HG02588 (cell line): ENCODE measurements around the gene CLCN2.

Experiments
- ATAC-seq: cut with Tn5 transposase; IDR thresholded peaks from one replicate; pipeline ENCODE4 v1.9.1; 2021; ENCODE audit warnings: mild to moderate bottlenecking, moderate library complexity; ENCODE audit not compliant: unreplicated experiment

The CLCN2 gene

DNA sequence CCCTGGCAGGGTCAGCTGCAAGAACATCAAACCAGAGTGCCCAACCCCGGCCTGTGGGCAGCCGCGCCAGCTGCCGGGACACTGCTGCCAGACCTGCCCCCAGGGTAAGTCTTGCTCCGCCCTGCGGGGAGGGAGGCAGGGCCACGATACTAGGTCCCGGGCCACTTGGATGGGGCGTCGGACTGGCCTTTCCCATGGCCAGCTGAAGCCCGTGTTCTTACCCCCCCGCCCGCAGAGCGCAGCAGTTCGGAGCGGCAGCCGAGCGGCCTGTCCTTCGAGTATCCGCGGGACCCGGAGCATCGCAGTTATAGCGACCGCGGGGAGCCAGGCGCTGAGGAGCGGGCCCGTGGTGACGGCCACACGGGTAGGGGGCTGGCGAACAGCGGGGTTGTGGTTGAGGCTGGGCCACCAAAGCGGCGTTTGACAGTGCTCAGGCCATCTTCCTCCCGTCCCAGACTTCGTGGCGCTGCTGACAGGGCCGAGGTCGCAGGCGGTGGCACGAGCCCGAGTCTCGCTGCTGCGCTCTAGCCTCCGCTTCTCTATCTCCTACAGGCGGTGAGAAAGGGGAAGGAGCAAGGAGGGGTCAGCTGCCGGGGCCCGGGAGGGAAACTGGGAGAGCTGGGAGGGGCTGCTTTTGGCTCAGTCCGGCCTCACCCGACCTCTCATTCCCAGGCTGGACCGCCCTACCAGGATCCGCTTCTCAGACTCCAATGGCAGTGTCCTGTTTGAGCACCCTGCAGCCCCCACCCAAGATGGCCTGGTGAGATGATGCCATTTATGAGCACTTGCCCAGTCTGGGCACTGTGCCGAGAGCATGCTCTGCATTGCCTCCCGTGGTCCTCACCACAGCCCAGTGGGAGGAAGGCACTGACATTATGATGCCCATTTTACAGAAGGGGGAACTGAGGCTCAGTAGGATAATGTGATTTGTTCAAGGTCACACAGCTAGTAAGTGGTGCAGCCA lies 20.1 kb upstream of the CLCN2 start:
- ATAC-seq, result no peak

DNA sequence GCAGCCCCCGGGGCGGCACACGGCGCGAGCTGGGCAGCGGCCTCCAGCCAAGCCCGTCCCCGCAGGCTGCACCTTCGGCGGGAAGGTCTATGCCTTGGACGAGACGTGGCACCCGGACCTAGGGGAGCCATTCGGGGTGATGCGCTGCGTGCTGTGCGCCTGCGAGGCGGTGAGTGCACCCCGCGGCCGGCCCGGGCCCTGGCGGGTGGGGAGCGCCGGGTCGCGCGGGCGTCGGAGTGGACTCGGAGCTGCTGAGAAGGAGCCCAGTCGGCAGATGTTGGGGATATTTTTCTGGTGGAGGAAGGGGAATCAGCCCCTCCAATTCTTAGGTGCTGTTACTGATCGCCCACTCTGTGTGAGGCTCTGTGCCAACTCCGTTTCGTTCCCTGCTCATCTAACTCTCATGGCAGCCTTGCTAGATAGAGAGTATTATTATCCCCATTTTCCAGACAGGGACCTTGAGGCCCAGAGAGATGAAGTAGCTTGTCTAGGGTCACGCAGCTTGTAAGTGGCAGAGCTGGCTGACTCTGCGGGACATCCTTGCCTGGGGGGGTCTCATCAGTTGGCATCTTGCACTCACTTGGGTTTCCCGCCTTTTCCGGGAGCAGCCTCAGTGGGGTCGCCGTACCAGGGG lies 19.3 kb upstream of the CLCN2 start:
- no peak for ATAC-seq

DNA sequence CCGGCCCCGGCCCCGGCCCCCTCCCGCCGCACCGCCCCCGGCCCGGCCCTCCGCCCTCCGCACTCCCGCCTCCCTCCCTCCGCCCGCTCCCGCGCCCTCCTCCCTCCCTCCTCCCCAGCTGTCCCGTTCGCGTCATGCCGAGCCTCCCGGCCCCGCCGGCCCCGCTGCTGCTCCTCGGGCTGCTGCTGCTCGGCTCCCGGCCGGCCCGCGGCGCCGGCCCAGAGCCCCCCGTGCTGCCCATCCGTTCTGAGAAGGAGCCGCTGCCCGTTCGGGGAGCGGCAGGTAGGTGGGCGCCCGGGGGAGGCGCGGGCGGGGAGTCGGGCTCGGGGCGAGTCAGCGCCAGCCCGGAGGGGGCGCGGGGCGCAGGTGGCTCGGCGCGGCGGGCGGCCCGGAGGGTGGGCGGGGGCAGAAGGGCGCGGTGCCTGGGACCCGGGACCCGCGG lies 18.8 kb upstream of the CLCN2 start:
- no peak for ATAC-seq

DNA sequence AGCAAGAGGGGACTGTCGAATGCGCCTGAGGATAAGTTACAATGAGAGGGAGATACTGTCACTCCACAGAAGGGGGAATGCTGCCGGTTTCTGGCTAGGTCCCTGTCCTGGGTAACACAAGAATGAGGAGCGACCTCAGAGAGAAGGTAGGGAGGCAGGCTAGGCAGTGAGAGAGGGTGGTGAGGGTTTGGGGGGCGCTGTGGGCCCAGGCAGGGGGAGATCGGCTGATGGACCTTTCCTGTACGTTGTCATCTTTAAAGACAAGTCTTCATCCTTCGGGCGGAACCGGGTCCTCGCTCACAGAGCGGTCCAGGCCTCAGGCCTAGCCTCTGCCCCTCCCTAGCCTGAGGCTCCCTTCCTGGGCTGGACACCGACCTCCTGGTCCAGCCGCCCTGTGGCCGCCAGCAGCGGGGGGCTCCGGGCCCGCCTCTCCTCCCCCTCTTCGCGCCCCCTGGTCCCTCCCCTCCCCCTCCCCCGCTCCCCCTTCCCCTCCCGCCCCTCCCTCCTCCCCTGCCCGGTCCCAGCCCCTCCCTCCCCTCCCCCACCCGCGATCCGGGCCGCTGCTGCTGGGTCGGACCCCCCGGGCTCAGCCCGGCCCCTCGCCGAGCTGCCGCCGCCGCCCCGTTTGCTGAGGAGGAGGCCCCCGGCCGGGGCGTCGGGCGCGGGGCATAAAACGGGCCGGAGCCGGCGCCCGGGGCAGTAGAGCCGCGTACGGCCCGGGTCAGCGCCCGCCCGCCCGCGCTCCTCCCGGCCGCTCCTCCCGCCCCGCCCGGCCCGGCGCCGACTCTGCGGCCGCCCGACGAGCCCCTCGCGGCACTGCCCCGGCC lies 18.2 kb upstream of the CLCN2 start, which contains the start of gene CHRD:
Gene CHRD, plus strand, starts transcription at position 697 of the 827 bp plus-strand sequence. CDS start 265 bp downstream, outside the sequence.
- ATAC-seq, result no peak

DNA sequence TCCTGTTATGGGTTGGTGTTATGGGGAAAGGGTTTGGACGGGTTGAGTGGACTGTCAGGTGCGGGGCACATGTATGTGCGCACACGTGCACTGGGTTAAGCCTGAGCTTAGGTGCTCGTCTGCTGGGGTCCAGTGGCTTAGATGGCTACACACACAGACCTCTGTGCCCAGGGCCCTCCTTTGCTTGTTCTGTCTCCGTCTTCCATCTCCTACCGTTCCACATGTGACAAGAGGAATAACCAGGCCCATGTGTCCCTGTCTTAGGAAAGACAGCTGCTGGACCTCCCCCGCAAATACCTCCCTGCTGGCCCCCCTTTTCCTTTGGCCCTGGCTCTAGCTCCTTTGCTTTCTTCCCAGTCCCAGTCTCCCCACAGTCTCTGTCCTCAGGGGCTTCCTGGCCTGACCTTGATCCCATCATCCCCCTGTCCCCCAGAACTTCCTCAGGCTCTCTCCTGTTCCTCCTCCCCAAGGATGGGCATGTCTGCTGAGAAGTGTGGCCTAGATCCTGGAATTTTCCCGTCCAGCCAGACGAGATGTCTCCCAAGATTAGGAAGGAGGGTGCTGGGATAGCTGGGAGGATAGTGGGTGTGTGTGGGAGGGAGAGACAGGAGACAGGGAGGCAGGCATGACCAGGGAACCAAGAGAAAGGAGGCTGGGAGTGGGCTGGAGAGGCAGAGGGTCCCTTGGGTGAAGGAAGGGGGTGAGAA lies 17.4 kb upstream of the CLCN2 start:
- ATAC-seq, result no peak

DNA sequence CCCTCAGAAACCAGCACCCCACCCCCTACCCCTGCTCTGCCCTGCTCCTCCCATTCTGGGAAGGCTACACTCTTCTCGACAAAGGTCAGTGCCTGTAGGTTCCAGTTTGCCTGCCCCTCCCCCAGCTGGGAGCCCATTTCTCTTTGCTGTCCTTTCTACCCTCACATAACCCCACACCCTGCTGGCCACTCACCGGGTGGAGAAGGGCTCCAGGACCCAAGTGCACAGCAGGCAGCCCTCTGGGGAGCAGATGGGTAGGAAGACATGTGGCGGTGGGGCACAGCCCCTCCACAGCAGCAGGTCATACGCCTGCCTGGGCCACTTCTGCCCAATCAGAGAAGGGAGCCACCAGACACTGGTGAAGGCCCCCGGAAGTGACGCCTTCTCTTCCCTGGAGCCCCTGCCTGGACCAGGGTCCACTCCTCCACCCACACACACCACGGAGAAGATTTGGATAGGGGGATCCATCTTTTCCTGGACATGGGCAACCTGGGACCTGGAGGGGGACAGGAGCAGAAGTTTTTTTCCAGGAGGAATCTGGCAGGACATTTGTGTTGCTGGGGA lies 16.6 kb upstream of the CLCN2 start, which contains the start of gene THPO:
Gene THPO, minus strand, starts transcription at position 326 of the 564 bp plus-strand sequence. CDS start 1,948 bp downstream, outside the sequence.
- no peak for ATAC-seq

DNA sequence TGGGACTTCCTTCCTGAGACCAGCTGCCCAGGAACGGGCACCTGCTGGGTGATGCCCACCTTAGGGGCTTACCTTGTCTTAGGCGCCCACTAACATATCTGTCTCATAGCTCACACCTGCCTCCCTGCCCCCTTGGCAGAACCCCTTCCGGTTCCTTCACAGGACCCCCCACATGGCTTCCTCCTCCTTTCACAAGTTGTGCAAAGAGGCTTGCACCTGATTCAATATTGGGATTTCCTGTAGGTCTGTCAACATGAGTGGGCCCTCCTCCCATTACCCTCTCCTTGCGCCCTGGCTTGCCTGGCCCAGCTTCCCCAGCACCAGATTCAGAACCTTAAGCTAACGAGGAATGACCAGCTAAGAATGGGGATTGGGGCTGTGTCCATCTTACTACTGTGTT lies 16.0 kb upstream of the CLCN2 start:
- no peak for ATAC-seq

DNA sequence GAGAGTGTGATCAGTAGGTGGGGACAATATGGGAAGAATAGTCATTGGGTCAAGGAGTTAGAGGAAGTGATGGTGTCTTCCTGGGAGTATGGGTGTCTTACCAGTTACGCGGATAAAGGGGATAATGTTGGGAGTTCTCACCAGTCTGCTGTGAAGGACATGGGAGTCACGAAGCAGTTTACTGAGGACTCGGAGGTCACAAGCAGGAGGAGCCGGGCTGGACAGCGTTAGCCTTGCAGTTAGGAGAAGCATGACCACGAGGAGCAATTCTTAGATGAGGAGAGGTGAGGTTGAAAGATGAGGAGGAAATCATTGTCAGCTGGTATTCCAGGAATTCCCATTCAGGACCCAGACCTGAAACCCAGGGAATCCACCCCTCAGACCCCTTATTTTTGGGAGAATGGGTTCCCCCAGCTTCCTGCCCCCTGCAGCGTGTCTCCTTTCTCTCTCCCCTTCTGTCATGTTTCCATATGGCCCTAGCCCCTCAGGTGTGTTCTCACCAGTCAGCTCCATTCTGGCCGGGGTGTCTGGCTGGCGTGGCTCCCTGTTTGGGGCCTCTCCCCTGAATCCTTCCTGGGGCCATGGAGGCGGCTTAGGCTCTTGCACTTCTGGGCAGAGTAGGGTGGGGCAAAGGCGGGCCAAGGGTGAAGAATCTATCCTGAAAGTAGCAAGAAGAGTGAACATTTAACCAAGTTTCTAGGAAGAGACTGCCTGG lies 14.5 kb upstream of the CLCN2 start:
- ATAC-seq, result no peak

DNA sequence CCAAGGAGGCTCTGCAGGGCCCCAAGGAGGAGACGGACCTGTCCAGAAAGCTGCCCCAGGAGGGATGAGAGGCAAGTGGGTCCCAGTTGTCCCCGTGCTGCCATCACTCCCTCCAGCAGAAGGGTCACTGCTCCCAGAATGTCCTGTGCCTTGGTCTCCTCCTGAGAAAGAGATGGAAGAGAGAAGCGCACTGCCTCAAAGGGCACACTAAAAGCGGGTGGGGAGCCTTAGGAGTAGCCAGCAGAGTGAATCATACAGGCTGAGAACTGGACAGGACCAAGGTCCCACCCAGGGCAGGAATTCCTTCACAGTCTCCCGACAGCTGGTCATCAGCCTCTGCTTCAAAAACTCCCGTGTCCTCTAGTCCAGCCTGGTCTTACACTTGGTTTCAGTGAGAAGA lies 12.0 kb upstream of the CLCN2 start:
- ATAC-seq, result no peak

DNA sequence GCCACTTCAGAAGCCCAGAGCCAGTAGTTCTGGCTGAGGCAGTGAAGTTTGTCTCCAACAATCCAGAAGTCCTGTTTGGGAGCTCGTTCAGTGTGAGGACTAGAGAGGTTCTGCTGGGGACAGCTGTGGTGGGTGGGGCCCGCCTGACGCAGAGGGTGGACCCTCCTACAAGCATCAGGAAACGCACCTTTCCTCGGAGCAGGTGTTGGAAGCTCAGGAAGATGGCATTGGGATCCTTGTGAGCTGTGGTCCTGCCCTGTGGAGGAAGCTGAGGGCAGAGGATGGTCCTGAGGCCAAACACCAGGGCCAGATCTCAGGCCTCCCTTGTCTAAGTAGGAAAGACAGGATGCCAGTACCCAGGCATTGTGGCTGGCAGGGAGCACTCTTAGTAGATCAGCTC lies 11.5 kb upstream of the CLCN2 start:
- no peak for ATAC-seq

DNA sequence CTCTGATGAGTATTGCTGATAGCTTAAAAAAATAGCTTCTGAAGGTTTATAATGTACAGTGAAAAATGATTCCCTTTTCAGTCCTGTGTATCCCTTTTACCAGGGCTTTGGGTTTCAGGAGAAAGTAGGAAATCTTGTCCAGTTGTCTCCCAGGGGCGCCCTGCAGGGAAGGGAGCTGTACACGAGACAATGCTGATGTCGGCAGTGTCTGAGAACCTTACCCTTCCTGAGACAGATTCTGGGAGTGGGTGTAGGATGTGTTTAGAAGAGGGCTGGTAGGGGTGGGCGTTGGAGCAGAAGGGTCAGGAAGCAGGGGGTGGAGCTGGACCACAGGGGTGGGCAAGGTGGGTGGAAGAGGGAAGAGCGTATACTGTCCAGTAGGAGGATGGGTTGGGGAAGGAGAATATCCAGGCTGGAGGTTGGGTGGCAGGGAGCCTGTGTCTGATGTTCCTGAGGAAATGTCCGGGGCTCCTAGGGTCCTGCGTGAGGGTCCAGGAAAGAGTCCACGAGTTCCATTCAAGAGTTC lies 11.0 kb upstream of the CLCN2 start:
- ATAC-seq, result no peak

DNA sequence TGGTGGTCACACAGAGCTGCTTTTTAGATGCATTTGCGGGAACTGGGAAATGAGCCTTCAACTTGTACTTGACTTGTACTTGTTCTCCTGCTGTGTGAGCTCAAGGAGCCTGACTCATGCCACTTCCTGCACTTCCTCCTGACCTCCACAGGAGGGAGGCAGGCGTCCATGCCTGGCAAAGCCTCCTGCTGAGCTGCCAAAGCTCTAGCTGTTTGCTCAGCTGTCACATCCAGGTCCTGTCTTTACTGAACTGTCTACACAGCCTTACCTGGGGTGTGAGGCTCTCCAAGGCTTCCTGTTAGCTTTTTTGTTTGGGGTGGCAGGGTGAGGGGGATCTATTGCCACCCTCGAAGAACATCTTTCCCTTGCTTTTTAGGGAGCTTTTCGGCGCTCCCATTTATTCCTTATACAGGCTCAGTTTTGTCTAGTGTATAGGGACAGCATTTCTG lies 10.2 kb upstream of the CLCN2 start:
- ATAC-seq, result no peak

DNA sequence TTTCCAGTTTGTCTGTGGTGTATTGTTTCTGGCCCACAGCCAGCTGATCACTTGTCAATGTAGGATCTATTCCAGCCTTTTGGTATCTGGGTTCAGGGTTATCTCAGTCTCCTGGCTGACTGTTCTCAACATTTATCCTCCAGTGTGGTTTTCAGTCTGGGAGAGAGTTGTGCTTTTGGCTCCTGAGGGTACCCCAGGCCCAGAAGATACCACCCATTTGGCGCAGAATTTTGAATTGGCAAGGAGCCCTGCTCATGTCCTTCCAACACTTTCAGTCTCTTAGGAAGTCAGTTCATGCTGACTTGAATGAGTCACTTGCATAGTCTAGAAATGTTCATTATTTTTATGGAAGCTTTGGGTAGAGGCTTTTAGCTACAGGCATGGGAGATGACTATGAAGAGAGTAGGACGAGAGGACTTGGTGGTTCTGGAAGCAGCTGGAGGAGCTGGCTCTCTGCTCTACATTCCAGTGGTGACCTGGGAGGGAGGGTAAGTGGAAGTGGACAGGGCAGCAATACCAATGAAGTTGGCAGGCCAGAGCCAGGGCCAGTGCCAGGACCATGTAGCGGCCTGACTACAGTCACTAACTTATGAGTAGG lies 7.3 kb upstream of the CLCN2 start:
- no peak for ATAC-seq

DNA sequence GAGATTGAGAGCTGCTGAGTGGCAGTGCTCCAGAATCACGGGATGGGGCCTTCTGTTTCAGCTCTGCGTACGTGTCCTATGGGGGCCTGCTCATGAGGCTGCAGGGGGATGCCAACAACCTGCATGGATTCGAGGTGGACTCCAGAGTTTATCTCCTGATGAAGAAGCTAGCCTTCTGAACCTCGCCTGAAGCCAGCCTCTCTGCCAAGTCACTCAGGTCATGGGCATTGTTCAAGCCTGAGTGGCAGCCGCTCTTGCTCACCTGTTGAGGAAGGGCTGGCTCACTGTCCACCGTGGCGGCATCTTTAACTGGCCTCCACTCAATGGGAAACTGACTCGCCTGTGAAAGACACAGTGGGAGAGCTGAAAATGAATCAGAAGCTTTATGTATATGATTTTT lies 6.7 kb upstream of the CLCN2 start:
- ATAC-seq, result no peak

DNA sequence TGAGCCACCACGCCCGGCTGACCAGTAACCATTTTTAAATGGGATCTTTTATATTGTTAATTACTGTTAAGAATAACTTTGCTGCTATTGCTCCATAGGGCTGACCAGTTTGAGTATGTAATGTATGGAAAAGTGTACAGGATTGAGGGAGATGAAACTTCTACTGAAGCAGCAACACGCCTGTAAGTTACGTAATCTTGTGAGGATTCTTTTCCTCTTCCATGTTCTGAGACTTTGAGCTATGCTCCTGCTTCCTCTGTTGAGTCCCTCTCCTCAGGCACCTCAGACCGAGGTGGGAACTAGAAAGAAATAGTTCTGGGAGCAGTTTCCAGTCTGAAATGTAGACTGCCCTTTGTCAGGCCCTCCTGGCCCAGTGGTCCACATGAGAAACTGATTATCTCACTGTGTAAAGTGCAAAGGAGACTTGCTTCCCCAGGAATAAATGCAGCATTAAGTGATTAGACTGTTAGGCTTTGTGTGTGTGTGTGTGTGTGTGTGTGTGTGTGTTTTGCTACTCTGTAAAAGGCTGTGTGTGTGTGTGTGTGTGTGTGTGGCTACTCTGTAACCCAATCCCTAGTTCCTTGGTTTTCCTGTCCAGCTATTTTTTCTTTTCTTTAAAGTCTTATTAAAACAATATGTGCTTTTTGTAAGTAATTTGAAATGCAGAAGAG lies 5.3 kb upstream of the CLCN2 start:
- ATAC-seq, result no peak

DNA sequence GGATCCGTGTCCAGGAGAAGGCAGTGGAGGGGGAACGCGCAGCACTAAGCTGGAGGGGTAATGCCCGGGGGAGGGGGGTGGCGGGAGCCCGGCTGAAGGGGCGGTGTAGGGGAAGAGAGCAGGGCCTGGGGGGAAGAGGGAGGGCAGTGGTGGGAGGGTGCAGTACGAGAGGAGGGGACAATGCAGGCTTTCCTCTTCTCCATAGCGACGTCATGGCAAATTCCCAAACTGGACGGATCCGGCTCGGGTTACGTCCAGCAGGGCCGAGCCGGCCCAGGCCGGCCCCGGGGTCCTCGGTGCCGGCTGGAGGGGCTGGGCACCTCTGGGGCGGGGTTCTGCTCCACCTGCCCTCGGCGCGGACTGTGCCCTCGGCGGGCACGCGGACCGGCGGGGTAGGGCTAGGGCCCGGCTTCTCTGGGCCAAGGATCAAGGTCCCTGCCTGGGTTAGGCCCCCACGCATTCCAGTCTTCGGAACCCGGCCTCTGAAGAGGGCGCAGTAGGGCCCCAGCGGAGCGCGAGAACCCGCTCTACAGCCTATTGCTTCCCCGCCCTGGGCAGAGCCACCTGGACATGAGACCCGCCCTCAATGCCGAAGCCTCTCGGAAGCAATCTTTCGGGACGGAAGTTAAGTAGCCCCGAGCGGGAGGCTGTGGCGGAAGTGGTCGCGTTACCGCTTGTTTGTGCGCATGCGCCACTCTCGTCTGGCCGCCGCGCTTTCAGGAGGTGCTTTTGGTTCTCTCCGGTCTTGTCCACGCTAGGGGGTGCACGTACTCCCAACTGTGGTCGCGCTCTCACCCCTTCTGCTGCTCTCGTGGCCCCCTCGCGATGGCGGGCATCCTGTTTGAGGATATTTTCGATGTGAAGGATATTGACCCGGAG lies 1.5 kb upstream of the CLCN2 start:
- peak; percentile 81 for ATAC-seq
